ENCODE measurements around the gene LRRC3B.

Gene LRRC3B

GRCh38 chr3:26636096-26636727 is 13.6 kb downstream of the LRRC3B start:
- DNase-seq (ENCODE audit: extremely low spot score), result no peak
- no peak for TF ChIP-seq FOXK2 (IDR thresholded peaks at IDR 0.05)
- TF ChIP-seq SP1 (IDR thresholded peaks at IDR 0.05), result no peak
- TF ChIP-seq BHLHE40 (IDR thresholded peaks at IDR 0.05; ENCODE audit: borderline replicate concordance), result no peak
- TF ChIP-seq FOXM1 (IDR thresholded peaks at IDR 0.05; ENCODE audit: borderline replicate concordance), result no peak
- no peak for TF ChIP-seq ELF4 (IDR thresholded peaks at IDR 0.05)
- TF ChIP-seq ARNT (IDR thresholded peaks at IDR 0.05), result no peak
- TF ChIP-seq HDGF (IDR thresholded peaks at IDR 0.05; ENCODE audit: borderline replicate concordance), result no peak
- no peak for TF ChIP-seq CTBP1 (IDR thresholded peaks at IDR 0.05; ENCODE audit: borderline replicate concordance)
- no peak for TF ChIP-seq SUZ12 (IDR thresholded peaks at IDR 0.05)
- no peak for TF ChIP-seq L3MBTL2 (conservative IDR thresholded peaks at IDR 0.05)
- TF ChIP-seq FOXA1 (IDR thresholded peaks at IDR 0.05), result no peak
- ChIA-PET POLR2A (no interaction called here), CTCF (no interaction called here)

GRCh38 chr3:26637698-26638097 is 15.1 kb downstream of the LRRC3B start:
- TF ChIP-seq L3MBTL2 (conservative IDR thresholded peaks at IDR 0.05) (no peak), SP1 (IDR thresholded peaks at IDR 0.05) (no peak), ZNF384 (IDR thresholded peaks at IDR 0.05) (no peak), LEF1 (IDR thresholded peaks at IDR 0.05; ENCODE audit: borderline replicate concordance) (no peak), SUZ12 (IDR thresholded peaks at IDR 0.05) (no peak), NFRKB (IDR thresholded peaks at IDR 0.05) (no peak), HDGF (IDR thresholded peaks at IDR 0.05; ENCODE audit: borderline replicate concordance) (no peak), FOXA1 (IDR thresholded peaks at IDR 0.05) (no peak), FOXK2 (IDR thresholded peaks at IDR 0.05) (no peak), ARNT (IDR thresholded peaks at IDR 0.05) (no peak), FOXM1 (IDR thresholded peaks at IDR 0.05; ENCODE audit: borderline replicate concordance) (no peak), TARDBP (IDR thresholded peaks at IDR 0.05) (no peak), CTBP1 (IDR thresholded peaks at IDR 0.05; ENCODE audit: borderline replicate concordance) (no peak), ELF4 (IDR thresholded peaks at IDR 0.05) (no peak), BHLHE40 (IDR thresholded peaks at IDR 0.05; ENCODE audit: borderline replicate concordance) (no peak), PKNOX1 (IDR thresholded peaks at IDR 0.05) (no peak)
- POLR2A ChIA-PET, result no interaction called here
- DNase-seq (ENCODE audit: extremely low spot score), result no peak
- CTCF ChIA-PET, result no interaction called here

- POLR2A ChIA-PET, result no interaction called here
- CTCF ChIA-PET, result no interaction called here
- no peak for DNase-seq (ENCODE audit: extremely low spot score)
- no peak for TF ChIP-seq L3MBTL2 (conservative IDR thresholded peaks at IDR 0.05)
- no peak for TF ChIP-seq NFRKB (IDR thresholded peaks at IDR 0.05)
- TF ChIP-seq HDGF (IDR thresholded peaks at IDR 0.05; ENCODE audit: borderline replicate concordance), result no peak
These were observed 15.5 kb downstream of the LRRC3B start for GRCh38 chr3:26638113-26638512.

- DNase-seq (ENCODE audit: extremely low spot score), result no peak
- no peak for TF ChIP-seq FOXK2 (IDR thresholded peaks at IDR 0.05)
- TF ChIP-seq FOXA1 (IDR thresholded peaks at IDR 0.05), result no peak
- no peak for TF ChIP-seq ELF4 (IDR thresholded peaks at IDR 0.05)
- no peak for TF ChIP-seq PKNOX1 (IDR thresholded peaks at IDR 0.05)
- TF ChIP-seq HDGF (IDR thresholded peaks at IDR 0.05; ENCODE audit: borderline replicate concordance), result no peak
- CTCF ChIA-PET, result no interaction called here
- POLR2A ChIA-PET, result no interaction called here
These were observed 16.8 kb downstream of the LRRC3B start for GRCh38 chr3:26639339-26639738.

- DNase-seq (ENCODE audit: extremely low spot score), result no peak
- TF ChIP-seq SP1 (IDR thresholded peaks at IDR 0.05), result no peak
- no peak for TF ChIP-seq BHLHE40 (IDR thresholded peaks at IDR 0.05; ENCODE audit: borderline replicate concordance)
- no peak for TF ChIP-seq FOXA1 (IDR thresholded peaks at IDR 0.05)
- TF ChIP-seq SUZ12 (IDR thresholded peaks at IDR 0.05), result no peak
- no peak for TF ChIP-seq TARDBP (IDR thresholded peaks at IDR 0.05)
- no peak for TF ChIP-seq NFRKB (IDR thresholded peaks at IDR 0.05)
- TF ChIP-seq ZNF384 (IDR thresholded peaks at IDR 0.05), result no peak
- TF ChIP-seq L3MBTL2 (conservative IDR thresholded peaks at IDR 0.05), result no peak
- no peak for TF ChIP-seq LEF1 (IDR thresholded peaks at IDR 0.05; ENCODE audit: borderline replicate concordance)
- TF ChIP-seq FOXK2 (IDR thresholded peaks at IDR 0.05), result no peak
- no peak for TF ChIP-seq FOXM1 (IDR thresholded peaks at IDR 0.05; ENCODE audit: borderline replicate concordance)
- no peak for TF ChIP-seq HDGF (IDR thresholded peaks at IDR 0.05; ENCODE audit: borderline replicate concordance)
- TF ChIP-seq ARNT (IDR thresholded peaks at IDR 0.05), result no peak
- TF ChIP-seq ELF4 (IDR thresholded peaks at IDR 0.05), result no peak
- TF ChIP-seq PKNOX1 (IDR thresholded peaks at IDR 0.05), result no peak
- TF ChIP-seq CTBP1 (IDR thresholded peaks at IDR 0.05; ENCODE audit: borderline replicate concordance), result no peak
- CTCF ChIA-PET, result no interaction called here
- POLR2A ChIA-PET, result no interaction called here
These were observed 24.5 kb downstream of the LRRC3B start for GRCh38 chr3:26647078-26647477.

- TF ChIP-seq LEF1 (IDR thresholded peaks at IDR 0.05; ENCODE audit: borderline replicate concordance) (no peak), ARNT (IDR thresholded peaks at IDR 0.05) (no peak), L3MBTL2 (conservative IDR thresholded peaks at IDR 0.05) (no peak), SUZ12 (IDR thresholded peaks at IDR 0.05) (no peak), ZNF384 (IDR thresholded peaks at IDR 0.05) (no peak), ELF4 (IDR thresholded peaks at IDR 0.05) (no peak), TARDBP (IDR thresholded peaks at IDR 0.05) (no peak), NFRKB (IDR thresholded peaks at IDR 0.05) (no peak), FOXM1 (IDR thresholded peaks at IDR 0.05; ENCODE audit: borderline replicate concordance) (no peak), PKNOX1 (IDR thresholded peaks at IDR 0.05) (no peak), BHLHE40 (IDR thresholded peaks at IDR 0.05; ENCODE audit: borderline replicate concordance) (no peak), SP1 (IDR thresholded peaks at IDR 0.05) (no peak), CTBP1 (IDR thresholded peaks at IDR 0.05; ENCODE audit: borderline replicate concordance) (no peak), FOXK2 (IDR thresholded peaks at IDR 0.05) (no peak)
- POLR2A ChIA-PET, result no interaction called here
These were observed 25.9 kb downstream of the LRRC3B start for GRCh38 chr3:26648461-26648860.

More at GRCh38 chr3:26648461-26648860, 25.9 kb downstream of the LRRC3B start:
- CTCF ChIA-PET, result no interaction called here
- DNase-seq (ENCODE audit: extremely low spot score), result no peak

All from HEK293T (cell line).